Activated CD4-positive, alpha-beta T cell treated with anti-CD3 and anti-CD28 coated beads, Interleukin-2, amount 50 U/mL, for 4 hours (primary cell): ENCODE measurements around the gene UGCG.
"Not testable (repeated sequence)": the region's sequence is repeated elsewhere in the genome, so short reads cannot be mapped to it uniquely, and the experiment has no call there.

Experiments used
- DNase-seq, 2 experiments: peaks; one replicate each; pipeline ENCODE4 v3.0.0-alpha.2; 2020

UGCG gene

DNA sequence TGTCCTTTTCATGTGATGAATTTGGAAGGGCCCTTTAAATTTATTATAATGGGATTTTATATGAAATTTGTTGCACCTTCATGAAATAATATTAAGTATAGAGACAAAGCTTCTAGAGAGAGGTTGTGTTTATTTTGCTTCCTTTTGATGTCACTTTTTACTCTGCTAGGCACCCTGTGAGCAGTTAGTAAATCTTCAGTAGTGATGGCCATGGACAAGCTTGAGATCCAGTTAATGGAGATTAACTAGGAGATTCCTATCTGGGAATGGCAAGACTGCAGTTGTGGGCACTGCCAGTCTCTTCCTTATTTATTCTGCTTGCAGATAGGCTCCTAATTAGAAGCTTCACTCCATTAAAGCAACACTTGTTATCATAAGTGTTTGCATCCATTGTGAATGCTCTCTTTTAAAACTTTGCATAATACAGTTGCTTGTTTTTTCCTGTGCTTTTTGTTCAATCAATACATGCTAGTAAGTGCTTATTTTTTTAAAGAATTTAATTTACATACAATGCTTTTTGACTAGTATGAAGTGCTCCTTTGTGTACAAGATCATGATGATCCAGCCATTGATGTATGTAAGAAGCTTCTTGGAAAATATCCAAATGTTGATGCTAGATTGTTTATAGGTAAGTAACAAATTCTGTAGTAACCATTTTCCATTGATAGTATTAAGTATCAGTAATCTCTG, 25.9 kb downstream of the UGCG start:
- no peak for DNase-seq

DNA sequence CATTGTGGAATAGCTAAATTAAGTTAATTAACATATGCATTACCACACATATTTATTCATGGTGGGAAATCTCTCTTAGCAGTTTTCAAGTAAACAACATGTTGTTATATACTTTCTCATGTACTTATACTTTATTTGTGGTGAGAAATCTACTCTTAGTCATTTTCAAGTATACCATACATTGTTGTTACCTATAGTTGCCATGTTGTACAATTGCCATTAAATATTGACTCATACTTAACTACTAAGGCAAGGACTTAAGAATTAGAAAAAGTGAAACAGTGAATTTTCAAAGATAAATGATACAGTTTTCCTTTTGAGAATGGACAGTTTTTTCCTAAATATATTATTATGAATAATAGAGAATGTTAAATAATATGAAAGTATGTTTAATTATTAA, 27.7 kb downstream of the UGCG start:
- no peak for DNase-seq

DNA sequence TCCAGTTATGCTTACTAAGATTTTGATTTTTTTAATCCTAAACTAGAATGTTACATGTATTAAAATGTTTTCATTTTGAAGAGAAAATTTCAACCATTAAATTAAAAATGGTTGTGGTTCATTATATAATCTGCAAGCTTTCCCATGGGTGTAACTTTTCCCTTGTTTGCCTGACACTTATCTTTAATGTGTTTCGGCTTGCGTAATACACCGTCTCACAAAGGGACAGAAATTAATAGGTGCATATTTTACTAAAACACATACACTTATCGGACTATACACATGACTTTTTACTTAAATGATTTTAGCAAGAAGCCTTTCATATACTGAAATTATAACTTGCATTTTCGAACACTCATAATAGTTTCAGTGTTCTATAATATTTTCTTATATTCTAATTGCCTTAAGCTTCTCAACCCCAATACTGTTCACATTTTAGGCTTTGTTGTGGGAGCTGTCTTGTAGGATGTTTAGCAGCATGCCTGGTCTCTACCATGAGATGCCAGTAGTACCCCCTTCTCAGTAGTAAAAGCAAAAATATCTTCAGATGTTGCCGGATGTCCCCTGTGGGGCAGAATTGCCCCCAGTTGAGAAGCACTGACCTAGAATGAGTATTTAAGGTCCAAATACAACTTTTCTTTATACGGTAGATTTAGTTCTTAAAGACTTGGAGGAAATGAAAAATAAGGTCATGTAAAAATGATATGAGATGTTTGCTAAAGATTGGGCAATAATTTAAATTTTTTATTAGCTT, 28.6 kb downstream of the UGCG start:
- DNase-seq, result no peak

DNA sequence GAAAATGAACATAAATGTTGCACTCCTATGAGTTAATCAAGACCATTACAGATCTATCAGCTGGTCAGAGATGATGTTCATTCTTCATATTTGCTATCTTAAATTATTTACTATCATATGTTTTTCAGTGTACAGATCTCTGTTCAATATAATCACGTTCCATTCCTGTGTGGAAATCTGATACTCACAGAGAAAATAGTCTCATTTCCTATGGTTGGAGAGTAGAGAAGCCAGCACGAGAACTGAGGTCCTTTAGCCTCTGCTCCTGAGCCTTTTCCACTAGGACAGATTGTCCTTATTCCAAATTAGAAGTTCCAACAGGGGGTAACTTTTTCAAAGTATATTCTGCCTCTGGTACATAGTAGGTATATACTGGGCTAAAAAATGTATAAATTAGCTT, 29.2 kb downstream of the UGCG start:
- DNase-seq, result no peak

DNA sequence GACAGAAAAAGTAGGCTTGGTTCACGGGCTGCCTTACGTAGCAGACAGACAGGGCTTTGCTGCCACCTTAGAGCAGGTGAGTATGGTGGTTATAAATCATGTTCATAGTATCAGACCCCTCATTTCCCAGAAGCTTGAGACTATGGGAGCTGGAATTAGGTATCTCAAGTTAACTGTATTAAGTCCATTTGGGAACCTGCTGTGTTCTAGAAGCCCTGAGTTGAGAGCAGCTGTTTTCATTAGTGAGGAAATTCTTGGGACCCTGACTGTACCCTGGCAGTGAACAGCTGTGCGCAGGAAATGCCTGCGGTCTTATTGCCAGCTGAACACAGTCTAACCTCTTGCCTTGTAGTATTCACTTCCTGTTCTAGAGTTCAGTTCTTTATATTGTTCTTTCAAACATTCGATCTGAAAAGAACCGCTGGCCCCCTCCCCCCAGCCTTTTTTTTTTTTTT, 29.8 kb downstream of the UGCG start:
- DNase-seq, result peak; percentile 39 to 42

DNA sequence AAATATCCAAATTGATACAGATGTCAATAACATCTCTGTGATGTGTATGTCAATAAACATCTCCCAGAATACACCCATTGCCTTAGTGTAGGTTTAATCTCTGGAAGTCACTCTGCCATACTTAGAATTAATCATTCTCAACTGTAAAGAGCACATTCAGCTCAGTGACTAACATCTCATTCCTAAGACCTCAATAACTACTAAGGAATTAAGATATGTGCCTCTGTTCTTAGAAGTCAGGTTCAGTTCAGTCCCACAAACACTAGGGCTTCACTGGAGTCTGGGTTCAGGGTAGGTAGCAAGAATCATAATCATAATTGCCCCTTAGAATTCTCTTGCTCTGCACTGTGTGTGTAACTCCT, 31.7 kb downstream of the UGCG start:
- DNase-seq, result no peak

DNA sequence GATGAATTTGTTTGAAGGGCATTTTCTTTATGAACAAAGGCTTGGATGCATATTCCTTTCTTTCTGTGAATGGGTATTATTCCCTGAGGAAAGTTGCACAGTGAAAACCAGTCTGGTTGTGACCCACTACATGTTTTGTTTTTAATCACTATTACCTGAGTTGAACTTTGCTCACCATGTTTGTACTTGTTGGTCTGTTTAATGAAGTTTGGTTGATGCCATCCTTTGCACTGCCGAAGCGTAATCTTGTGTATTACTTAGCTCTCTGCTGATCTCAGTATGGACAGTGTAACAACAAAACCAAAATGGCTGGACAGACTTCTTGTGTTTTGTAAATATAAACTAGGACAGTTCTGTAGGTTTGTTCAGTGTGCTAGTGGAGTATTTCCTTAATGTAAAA, 38.1 kb downstream of the UGCG start:
- no peak for DNase-seq

DNA sequence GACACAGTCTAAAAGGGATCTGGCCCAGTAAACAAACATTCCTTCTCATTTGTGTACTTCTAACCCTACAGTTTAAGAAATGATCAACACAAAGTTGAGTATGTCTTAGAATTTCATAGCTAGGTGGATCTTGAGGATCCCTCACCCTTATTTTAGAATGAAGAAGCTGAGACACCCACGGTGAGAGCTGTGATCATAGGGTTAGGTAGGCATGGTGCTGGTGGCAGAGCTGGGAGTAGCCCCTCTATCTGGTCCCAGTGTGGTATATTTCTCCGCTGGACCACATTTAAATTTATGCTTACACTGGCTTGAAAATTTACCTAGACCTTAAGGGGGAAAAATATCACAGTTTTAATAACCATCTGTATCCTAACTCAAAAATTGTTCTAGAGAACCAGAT, 39.8 kb downstream of the UGCG start:
- no peak for DNase-seq

DNA sequence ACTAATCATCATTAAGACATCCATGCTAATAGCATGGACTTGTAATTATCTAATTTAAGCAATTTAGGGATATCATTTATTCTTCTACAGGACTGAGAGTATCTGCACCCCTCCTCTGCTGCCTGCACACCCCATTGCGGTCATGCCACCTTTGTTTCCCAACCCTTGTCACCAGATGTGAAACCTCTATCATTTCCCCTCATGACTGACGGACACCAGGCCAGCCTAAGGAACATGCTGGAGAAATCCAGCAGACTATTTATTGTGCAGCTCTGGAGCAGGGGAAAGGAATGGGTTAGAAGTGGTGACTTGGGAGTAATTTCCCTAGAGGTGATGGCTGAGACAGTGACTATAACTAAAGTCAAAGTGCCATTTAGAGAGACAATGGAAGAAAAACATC, 40.7 kb downstream of the UGCG start:
- DNase-seq, result no peak

DNA sequence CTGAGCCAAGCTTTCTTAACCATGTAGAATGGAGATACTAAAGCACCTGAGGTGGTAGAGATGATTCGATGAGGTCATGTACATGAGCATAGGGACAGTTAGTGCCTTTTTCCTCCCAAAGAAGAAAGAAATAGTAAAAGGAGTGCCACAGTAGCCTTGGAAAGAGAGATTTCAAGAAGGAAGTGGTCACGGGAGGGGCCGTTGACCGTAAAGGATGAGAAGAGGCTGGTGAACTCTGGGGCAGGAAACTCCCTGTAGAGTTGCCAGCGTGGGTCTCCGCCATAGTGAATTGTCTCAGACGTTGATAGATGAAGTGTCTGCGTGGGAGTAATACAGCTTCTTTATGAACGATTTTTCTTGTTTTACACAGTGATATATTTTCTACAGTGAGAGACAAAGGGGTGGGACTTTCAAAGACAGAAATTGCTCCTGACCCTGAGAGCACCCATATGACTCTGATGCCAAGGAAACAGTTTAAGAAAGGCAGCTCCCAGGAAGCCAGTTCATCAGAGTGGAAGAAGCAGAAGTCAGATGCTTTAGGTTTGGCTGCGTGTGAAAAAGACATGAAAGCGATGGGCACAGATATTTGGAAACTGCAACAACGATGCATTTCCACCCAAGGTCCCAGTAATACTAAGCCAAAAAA, 41.3 kb downstream of the UGCG start:
- peak; percentile 49 to 53 for DNase-seq

DNA sequence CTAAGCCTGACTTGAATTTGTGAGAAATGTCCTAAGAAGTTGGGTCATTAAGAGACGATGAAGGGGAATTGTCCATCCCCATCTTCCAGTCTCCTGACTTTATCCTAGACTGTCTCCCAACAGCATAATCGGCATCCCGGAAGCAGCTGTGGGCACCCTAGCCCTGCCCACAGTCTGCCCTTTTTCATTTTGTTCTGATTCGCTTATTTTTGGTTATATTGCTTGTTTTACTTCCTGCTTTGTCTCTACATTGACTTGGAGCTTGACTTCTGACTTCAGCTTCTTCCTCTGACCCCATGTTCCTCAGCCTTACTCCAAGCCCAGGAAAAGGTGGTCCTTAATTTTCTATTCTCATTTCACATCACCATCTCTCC, 41.8 kb downstream of the UGCG start:
- DNase-seq, result no peak

DNA sequence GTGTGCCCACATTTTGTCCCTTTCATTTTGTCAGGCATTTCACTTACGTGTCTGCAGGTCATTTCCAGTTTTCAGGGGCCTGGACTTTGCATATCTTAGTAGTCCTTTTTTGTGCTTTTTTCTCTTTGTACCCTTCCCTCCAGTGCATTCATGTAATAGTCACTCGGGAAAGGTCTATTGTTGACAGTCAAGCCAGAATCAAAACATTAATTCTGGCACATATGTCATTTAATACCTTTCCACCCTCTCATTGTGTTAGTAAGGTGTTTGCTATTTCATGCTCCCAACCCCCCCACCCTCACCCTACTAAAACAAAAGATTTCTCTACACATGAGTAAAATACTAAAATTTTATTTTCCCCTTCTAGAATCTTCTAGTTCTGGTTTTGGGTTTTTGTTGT, 42.7 kb downstream of the UGCG start:
- no peak for DNase-seq

DNA sequence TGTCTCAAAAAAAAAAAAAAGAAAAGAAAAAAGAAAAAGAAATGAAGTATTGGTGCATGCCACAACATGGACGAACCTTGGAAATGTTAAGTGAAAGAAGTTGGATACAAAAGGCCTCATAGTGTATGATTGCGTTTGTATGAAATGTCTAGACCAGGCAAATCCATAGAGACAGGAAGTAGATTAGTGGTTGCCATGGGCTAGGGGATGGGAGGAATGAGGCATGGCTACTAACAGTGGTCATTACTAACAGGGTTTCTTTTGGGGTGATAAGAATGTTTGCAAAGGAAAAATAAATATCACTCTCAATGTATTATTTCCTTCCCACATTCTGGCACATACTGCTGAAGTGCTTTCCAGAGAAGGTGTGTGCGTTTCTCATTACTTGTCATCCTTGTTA, 44.1 kb downstream of the UGCG start:
- no peak for DNase-seq

DNA sequence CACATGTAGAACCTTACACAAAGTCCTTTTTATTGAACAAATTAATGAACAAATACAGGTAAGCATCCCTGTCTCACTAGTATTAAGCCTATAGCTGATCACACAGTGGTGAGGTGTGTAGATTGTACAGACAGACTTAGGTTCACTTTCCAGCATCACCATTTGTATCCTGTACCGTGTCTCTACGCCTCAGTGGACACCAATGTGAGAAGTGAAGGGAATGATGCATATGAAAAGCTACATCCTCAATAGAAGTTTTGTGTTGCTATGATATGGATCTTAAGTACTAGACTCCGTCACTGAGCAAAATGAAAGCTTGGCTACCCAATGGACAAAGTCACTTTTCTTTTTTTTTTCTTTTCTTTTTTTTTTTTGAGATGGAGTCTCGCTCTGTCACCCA, 46.6 kb downstream of the UGCG start:
- DNase-seq, result no peak

DNA sequence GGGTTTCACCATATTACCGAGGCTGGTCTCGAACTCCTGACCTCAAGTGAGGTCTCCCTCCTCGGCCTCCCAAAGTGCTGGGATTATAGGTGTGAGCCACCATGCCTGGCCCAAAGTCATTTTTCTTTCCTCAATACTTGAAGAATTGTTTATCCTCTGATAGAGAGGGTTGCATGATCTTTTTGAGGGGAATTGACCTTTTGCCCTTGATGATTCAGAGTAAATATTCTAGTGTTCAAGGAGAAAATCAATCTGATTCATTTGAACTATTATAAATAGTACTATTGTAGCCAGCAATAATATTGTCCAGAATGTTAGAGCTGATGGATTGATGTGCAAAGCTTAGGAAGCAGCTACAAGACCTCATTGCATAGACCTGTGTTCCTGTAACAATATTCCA, 47.1 kb downstream of the UGCG start:
- DNase-seq, result no peak

DNA sequence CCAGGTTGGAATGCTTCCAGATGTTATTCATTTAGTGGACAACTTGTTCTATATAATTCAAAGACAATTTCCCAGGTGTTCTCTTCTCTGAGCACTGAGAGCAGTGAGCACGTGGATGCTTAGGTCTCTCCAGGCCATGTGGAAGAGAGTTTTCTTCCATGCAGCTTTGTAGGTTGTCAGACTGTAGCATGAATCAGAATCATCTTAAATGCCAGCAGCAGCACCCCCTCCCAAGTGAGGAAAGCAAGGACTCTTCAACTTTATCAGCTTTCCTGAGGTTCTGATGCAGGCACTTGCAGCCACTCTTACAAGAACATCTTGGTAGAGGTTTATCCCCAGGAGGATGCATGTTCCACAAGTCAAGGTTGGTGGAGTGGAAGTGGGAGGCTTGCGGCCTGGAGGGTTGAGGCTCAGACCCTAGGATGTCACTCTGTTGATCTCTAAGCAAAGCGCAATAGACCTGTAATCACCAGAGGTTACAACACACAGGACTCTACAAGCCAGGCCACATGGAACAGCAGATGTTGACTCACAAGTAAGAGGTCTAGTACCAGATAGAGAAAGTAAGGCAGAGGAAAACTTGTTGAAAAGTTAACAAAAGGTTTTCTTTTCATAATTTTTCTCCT, 47.7 kb downstream of the UGCG start:
- no peak for DNase-seq

DNA sequence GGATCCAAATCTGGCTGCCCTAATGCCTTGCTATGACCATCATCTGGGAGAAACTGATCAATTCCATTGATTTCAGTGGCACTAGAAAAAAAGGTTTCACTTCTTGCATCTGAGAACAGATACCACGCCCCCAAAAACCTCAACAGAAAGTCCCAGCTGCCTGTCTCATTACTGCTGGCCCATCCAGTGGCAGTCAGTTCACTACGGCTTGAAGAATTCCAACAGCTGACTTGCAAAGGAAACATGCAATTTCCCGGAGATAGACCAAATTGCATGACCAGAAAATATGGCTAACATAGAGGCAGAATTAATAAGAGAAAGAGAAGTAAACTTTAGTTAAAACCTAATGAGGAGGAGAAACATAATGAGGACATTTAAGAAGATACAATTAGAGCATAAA, 48.6 kb downstream of the UGCG start:
- DNase-seq, result peak in 1 of 2 experiments; percentile 4

DNA sequence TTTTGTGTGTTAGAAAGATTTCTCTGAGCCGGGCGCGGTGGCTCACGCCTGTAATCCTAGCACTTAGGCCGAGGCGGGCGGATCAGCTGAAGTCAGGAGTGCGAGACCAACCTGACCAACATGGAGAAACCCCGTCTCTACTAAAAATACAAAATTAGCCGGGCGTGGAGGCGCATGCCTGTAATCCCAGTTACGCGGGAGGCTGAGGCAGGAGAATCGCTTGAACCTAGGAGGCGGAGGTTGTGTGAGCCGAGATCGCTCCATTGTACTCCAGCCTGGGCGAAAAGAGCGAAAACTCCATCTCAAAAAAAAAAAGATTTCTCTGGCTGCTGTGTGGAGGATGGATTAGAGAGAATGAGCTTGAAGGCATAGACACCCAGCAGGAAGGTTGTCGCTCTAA, 51.5 kb downstream of the UGCG start:
- DNase-seq, result not testable (repeated sequence)

DNA sequence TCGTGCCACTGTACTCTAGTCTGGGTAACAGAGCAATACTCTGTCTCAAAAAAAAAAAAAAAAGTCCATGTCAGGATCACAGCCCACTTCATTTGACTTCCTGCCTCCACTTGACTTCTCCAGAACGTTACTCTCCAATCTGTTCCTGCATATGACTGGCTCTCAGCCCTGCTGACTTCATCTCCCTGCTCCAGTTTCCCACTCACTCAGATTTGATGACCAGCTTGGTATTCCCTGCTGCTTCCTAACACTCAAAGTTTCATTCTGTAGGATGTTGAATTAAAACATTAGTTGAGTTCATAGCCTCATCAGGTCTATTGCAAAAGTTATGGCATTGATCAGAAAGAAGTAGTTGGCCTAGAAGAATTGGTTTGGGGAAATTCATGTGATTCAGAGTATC, 52.3 kb downstream of the UGCG start:
- no peak for DNase-seq

DNA sequence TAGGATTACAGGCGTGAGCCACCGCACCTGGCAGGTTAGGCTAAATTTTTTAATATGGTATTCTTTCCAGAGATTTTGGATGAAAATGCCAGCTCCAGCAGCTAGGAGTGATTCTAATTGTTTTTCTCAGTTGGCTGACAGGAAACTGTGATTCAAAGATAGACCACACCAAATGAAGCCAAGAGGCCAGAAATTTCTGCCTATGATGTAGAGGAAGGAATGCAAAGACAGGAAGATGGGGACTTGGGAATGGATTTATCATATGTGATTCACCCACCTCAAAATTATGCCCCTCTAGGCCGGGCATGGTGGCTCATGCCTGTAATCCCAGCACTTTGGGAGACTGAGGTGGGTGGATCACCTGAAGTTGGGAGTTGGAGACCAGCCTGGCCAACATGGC, 53.3 kb downstream of the UGCG start:
- no peak for DNase-seq

DNA sequence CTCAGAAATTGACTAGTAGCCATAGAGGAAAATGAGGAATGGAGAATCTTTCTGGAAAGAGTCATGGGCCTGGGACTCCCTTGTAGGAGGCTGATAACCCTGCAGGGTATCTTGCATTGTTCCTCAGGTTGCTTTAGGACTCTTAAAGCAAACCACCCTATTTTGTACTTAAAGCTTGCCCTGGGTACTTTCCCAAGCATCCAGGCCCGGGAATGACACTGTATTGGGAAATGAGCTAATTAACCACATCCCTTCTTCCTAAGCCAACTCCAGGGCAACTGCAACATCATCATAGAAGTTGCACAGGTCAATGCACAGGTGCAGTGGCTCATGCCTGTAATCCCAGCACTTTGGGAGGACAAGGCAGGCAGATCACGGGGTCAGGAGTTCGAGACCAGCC, 55.9 kb downstream of the UGCG start:
- no peak for DNase-seq

DNA sequence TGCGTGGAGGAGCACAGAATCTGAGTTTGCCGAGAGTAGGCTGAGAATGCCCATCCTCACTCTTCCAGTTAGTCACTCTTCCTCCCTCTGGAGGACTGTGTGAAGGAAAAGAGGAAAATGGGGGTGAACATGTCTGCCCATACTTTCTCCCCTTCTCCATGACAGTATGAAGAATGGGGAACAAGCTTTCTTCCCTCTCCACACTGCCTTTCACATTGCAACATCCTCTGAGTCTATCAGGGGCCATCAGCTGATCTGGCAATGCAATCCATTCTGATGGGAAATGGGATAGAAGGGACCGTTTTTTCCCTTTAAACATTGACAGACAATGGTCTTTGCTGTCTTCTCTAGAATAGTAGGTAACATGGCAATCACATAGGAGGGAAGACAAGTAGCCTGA, 56.8 kb downstream of the UGCG start:
- no peak for DNase-seq

DNA sequence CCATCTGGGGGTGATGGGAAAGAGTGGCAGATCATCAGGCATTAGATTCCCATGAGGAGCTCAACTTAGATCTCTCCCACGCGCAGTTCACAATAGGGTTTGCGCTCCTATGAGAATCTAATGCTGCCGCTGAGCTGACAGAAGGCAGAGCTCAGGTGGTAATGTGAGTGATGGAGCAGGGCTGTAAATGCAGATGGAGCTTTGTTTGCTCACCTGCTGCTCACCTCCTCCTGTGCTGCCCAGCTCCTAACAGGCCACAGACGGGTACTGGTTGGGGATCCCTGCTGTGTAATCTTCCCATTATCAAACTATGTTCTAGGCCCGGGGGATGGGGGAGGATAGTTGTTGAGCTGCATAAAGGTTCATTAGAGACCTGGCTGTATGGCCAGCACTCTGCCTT, 58.4 kb downstream of the UGCG start:
- no peak for DNase-seq
